ENCODE results near the gene NPHS1. TPM values are rescaled to one million over a fixed set of nuclear protein-coding genes. Genes with fewer than 3 reads are reported as not detected.

The NPHS1 gene
- total RNA-seq, 1 donor: not detected

DNA sequence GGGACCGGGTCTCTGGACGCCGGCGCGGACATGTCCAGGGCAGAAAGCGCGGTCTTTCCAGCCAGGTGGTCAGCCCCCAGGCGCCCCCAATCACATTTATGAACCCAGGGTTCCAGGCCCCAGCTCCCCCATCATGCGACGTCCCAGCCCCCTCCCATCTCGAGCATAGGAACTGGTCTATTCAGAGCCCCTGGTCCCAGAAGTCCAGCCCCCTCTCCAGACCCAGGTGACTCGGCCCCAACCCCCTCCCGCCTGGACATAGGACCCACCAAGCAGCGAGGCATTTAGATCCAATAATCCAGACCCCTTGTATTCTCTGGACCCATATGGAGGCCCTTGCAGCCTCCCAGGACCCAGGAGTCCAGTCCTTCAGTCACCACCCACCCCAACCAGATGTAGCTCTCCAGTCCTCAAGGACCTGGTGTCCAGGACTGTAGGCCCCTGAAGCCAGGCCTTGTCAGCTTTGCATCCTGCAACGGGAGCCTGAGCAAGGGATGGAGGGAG is 16.6 kb upstream of the NPHS1 start:
- TF ChIP-seq, protein P1, sequence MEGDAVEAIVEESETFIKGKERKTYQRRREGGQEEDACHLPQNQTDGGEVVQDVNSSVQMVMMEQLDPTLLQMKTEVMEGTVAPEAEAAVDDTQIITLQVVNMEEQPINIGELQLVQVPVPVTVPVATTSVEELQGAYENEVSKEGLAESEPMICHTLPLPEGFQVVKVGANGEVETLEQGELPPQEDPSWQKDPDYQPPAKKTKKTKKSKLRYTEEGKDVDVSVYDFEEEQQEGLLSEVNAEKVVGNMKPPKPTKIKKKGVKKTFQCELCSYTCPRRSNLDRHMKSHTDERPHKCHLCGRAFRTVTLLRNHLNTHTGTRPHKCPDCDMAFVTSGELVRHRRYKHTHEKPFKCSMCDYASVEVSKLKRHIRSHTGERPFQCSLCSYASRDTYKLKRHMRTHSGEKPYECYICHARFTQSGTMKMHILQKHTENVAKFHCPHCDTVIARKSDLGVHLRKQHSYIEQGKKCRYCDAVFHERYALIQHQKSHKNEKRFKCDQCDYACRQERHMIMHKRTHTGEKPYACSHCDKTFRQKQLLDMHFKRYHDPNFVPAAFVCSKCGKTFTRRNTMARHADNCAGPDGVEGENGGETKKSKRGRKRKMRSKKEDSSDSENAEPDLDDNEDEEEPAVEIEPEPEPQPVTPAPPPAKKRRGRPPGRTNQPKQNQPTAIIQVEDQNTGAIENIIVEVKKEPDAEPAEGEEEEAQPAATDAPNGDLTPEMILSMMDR (IDR thresholded peaks at IDR 0.05; ENCODE audit: insufficient read depth, low read depth, low read length): no peak
- H3K4me3 ChIP-seq (ENCODE audit: low read depth, low read length): peak overlapping the region; percentile 21
- DNase-seq (ENCODE audit: low read depth): no peak

DNA sequence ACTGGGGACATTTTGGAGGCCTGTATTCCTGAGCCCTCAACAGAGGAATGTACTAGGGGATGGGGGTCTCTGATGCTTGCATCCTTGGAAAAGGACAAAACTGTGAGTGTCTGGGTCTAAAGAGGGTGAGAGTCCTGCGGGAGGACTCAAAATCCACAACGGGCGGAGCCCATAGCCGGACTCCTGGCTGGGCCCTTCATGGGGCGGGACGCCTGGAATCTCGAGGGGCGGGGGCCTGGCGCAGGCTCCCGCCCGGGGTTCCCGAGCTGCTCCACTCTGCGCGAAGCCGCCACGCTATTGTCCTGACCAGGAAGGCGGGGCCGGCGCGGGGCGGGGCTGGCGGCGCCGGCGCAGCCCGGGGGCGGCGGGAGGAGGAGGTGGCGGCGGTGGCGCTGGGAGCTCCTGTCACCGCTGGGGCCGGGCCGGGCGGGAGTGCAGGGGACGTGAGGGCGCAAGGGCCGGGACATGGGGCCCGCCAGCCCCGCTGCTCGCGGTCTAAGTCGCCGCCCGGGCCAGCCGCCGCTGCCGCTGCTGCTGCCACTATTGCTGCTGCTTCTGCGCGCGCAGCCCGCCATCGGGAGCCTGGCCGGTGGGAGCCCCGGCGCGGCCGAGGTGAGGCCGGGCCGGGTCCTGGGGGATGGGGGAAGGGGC is 16.0 kb upstream of the NPHS1 start, which contains the start of gene APLP1:
TSS of gene APLP1 (plus strand) at position 403 of the 651 bp plus-strand sequence. CDS start at position 466, 63 bp downstream.
- TF ChIP-seq, protein P1 (IDR thresholded peaks at IDR 0.05; ENCODE audit: insufficient read depth, low read depth, low read length): no peak
- peak; percentile 19 for DNase-seq (ENCODE audit: low read depth)
- H3K4me3 ChIP-seq (ENCODE audit: low read depth, low read length): peak within 1 kb of the TSS; percentile 21

DNA sequence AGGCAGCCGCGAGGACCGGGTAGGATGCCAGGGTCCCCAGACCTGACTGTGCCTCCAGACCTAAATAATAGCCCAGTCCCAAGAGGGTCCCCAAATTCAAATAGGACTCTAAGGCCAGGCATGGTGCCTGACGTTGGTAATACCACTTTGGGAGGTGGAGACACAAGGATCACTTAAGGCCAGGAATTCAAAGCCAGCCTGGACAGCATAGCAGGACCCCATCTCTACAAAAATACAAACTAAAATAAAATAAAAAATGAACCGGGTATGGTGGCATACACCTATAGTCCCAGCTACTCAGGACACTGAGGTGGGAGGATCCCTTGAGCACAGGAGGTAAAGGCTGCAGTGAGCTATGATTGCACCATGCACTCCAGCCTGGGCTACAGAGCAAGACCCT is 10.7 kb upstream of the NPHS1 start:
- no peak for DNase-seq (ENCODE audit: low read depth)
- H3K4me3 ChIP-seq (ENCODE audit: low read depth, low read length): no peak overlapping the region
- TF ChIP-seq, protein P1 (IDR thresholded peaks at IDR 0.05; ENCODE audit: insufficient read depth, low read depth, low read length): no peak

GRCh38 chr19:35862528-35862927 is 10.2 kb upstream of the NPHS1 start:
- no peak for DNase-seq (ENCODE audit: low read depth)
- TF ChIP-seq, protein P1 (IDR thresholded peaks at IDR 0.05; ENCODE audit: insufficient read depth, low read depth, low read length): no peak
- no peak overlapping the region for H3K4me3 ChIP-seq (ENCODE audit: low read depth, low read length)

DNA sequence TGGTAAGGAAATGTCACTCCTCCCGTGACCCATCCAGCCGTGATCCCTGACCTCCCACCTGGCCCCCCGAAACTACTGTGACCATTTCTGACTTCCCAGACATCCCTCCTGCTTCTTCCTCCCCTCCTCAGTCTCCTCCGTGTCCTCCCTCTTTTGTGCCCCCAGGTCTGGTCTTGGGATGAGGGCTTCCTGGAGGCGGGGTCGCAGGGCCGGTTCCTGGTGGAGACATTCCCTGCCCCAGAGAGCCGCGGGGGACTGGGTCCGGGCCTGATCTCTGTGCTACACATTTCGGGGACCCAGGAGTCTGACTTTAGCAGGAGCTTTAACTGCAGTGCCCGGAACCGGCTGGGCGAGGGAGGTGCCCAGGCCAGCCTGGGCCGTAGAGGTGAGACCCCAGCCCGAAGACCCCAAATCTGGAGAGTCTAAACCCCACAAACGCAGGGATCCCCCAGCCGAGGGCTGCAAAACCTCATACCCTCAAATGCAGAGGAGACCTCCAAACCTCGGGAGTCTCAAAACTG is 9.4 kb upstream of the NPHS1 start:
- H3K4me3 ChIP-seq (ENCODE audit: low read depth, low read length): no peak overlapping the region
- no peak for DNase-seq (ENCODE audit: low read depth)
- TF ChIP-seq, protein P1 (IDR thresholded peaks at IDR 0.05; ENCODE audit: insufficient read depth, low read depth, low read length): no peak

DNA sequence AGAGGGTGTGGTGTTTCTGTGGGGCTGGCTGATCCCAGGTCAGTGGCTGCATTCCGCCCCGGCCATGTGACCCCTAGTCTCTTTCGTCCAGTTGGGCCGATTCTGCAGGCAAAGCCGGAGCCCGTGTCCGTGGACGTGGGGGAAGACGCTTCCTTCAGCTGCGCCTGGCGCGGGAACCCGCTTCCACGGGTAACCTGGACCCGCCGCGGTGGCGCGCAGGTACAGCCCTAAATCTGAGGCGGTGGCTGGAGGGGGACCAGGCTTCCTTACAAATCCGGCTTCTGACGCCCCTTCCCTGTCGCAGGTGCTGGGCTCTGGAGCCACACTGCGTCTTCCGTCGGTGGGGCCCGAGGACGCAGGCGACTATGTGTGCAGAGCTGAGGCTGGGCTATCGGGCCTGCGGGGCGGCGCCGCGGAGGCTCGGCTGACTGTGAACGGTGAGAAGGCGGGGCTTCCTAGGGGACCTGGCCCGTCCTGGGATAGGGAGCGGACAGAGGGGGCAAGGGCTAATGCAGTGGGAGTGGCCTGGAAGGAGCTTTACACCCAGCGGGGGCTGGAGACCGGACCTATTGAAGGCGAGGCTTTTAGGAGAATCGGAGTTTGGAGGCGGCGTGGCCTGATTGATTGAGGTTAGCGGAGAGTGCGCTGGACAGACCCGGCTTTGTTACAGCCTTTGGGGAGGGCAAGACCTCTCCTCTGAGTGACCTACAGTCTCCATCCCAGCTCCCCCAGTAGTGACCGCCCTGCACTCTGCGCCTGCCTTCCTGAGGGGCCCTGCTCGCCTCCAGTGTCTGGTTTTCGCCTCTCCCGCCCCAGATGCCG is 8.7 kb upstream of the NPHS1 start:
- DNase-seq (ENCODE audit: low read depth): no peak
- H3K4me3 ChIP-seq (ENCODE audit: low read depth, low read length): no peak overlapping the region
- TF ChIP-seq, protein P1 (IDR thresholded peaks at IDR 0.05; ENCODE audit: insufficient read depth, low read depth, low read length): no peak

All from fibroblast of villous mesenchyme (primary cell).